AG04449 (cell line): Measurements from ENCODE around the gene SENP1.

Experiments
- CTCF ChIA-PET: fragments of 350-600 bp; formaldehyde crosslinking; extraction: SDS; loops from one replicate; lab custom pipeline; 2021; ENCODE audit warnings: antibody characterized with exemption; lab: Yijun Ruan, JAX
- POLR2A ChIA-PET: fragments of 400-600, 350-600 bp; formaldehyde crosslinking; extraction: SDS; loops from one replicate; lab custom pipeline; 2020; ENCODE audit warnings: antibody characterized with exemption, inconsistent platforms; lab: Yijun Ruan, JAX
- DNase-seq: peaks from one replicate; pipeline ENCODE4 v3.0.0-alpha.2; 2010; ENCODE audit warnings: low read depth, low spot score
- H3K4me3 ChIP-seq: 2 replicates; pipeline ENCODE4 v1.5.1; 2011; ENCODE audit warnings: low read depth, mild to moderate bottlenecking, control low read depth, low read length
- CTCF ChIP-seq: IDR thresholded peaks from one replicate; pipeline ENCODE4 v1.5.1; 2011; ENCODE audit warnings: mild to moderate bottlenecking, moderate library complexity, low read length, control low read depth, inconsistent platforms; ENCODE audit not compliant: insufficient read depth; ENCODE audit errors: missing control alignments

The SENP1 gene

GRCh38 chr12:48028541-48029431, 77.1 kb downstream of the SENP1 start:
- no peak for DNase-seq
- POLR2A ChIA-PET, result no interaction called here
- H3K4me3 ChIP-seq, result no peak overlapping the region
- TF ChIP-seq CTCF, result no peak
- CTCF ChIA-PET, result no interaction called here

DNA sequence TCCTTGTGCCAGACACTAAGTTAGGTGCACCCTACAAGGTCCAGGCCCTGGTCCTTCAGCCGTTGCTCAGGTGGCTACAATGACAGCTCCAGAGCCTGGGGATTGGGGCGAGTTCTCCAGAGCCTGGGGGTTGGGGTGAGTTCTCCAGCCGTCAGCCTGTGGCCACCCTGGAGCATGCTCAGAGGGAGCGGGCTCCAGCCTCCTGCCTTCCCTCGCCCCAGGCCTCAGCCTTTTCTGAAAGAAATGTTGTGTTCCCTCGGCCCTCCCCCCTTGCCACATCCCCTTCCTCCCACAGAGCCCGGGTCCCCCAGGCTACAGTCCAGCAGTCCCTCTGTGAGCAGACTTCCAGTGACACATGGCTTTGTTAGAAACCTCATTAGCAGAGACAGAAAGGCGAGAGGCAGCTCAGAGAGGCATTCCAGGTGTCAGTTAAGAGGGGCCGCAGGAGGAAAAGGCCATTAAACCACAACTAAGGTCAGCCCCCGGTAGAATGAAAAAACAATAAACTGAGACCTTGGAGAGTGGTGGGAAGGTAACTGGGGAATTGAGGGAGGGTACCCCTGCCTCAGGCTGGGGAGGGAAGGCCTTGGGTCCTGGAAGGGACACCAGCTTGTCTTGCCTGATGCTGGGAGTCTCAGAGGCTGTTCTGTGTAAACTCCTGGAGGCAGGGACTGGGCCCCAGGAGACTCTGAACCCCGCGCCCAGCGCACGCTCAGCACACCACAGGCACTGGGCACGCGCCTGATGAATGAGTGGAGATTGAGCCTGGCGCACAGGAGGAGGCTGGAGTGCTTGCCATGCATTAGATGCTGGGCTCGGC, 78.5 kb downstream of the SENP1 start:
- ChIA-PET CTCF (interaction anchor here (0.7 kb wide), 1 partner anchor 9 kb away, joined by 3 read pairs; no protein-coding TSS in a partner anchor), POLR2A (no interaction called here)
- H3K4me3 ChIP-seq, result no peak overlapping the region
- DNase-seq, result no peak
- no peak for TF ChIP-seq CTCF

DNA sequence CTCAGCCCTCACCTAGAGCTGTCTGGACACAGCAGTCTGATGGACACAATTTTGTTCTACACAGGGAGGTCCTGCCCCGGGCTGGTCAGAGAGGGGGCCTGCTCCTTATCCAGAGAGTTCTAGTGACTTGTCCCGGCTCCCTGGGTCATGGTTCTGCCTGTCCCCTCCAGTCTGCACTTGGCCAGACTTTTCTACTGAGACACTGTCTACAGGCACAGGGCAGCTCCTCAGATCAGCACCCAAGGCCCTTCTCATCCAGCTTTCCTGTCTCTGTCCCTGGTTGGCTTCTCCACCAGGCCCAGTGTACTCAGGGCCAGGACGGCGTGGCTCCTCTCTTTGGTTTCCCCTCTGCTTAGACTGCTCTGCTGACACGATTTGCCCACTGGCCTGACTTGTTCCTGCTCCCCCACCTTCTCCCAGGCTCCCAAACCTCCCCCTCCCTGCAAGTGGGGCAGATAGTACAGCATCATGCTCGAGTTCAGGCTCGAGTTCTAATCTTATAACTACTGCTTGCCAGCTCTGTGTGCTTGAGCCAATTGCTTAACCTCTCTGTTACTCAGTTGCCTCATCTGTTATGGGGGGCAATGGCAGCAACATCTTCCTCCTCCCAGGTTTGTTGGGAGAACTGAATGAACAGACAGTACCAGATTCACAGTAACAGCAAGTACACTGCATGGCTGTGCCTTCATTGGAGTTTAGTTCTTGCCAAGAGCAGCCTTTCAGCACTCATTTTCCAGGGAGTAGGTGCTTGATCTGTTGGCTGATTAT, 79.6 kb downstream of the SENP1 start:
- TF ChIP-seq CTCF, result no peak
- CTCF ChIA-PET, result no interaction called here
- POLR2A ChIA-PET, result no interaction called here
- no peak overlapping the region for H3K4me3 ChIP-seq
- no peak for DNase-seq

GRCh38 chr12:48025281-48025680, 80.6 kb downstream of the SENP1 start:
- ChIA-PET POLR2A (no interaction called here), CTCF (no interaction called here)
- no peak for DNase-seq
- no peak overlapping the region for H3K4me3 ChIP-seq
- no peak for TF ChIP-seq CTCF

GRCh38 chr12:48024735-48025134, 81.1 kb downstream of the SENP1 start:
- no peak for DNase-seq
- TF ChIP-seq CTCF, result no peak
- H3K4me3 ChIP-seq, result no peak overlapping the region
- POLR2A ChIA-PET, result no interaction called here
- CTCF ChIA-PET, result no interaction called here

GRCh38 chr12:48023386-48023785, 82.5 kb downstream of the SENP1 start:
- ChIA-PET POLR2A (no interaction called here), CTCF (no interaction called here)
- TF ChIP-seq CTCF, result no peak
- no peak overlapping the region for H3K4me3 ChIP-seq
- DNase-seq, result no peak
